Measurements from ENCODE around the gene COX14.

COX14 gene

DNA sequence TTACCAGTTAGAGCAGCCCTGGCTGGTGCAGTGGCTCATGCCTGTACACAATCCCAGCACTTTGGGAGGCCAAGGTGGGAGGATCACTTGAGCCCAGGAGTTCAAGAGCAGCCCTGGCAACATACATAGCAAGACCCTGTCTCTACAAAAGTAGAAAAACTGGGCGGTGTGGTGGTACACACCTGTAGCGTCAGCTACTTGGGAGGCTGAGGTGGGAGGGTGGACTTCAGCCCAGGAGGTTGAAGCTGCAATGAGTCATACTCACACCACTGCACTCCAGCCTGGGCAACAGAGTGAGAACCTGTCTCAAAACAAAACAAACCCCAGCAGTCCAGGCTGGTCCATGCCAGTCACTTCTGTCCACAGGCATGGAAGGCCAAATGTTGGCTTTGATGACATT, 7.4 kb downstream of the COX14 start (continued):
- TF ChIP-seq SETDB1 (IDR thresholded peaks at IDR 0.05; ENCODE audit: insufficient read length, low read length): peak; percentile 38
- no peak for TF ChIP-seq SALL2 (tag by site-specific recombination; IDR thresholded peaks at IDR 0.05; ENCODE audit: borderline replicate concordance)
- TF ChIP-seq ZNF776 (tag by site-specific recombination; IDR thresholded peaks at IDR 0.05; ENCODE audit: borderline replicate concordance): no peak
- TF ChIP-seq ZNF585B (tag by site-specific recombination; IDR thresholded peaks at IDR 0.05): no peak
- TF ChIP-seq, protein P1, sequence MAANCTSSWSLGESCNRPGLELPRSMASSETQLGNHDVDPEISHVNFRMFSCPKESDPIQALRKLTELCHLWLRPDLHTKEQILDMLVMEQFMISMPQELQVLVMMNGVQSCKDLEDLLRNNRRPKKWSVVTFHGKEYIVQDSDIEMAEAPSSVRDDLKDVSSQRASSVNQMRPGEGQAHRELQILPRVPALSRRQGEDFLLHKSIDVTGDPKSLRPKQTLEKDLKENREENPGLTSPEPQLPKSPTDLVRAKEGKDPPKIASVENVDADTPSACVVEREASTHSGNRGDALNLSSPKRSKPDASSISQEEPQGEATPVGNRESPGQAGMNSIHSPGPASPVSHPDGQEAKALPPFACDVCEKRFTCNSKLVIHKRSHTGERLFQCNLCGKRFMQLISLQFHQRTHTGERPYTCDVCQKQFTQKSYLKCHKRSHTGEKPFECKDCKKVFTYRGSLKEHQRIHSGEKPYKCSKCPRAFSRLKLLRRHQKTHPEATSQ (tag by site-specific recombination; IDR thresholded peaks at IDR 0.05): no peak
- TF ChIP-seq, protein P2, sequence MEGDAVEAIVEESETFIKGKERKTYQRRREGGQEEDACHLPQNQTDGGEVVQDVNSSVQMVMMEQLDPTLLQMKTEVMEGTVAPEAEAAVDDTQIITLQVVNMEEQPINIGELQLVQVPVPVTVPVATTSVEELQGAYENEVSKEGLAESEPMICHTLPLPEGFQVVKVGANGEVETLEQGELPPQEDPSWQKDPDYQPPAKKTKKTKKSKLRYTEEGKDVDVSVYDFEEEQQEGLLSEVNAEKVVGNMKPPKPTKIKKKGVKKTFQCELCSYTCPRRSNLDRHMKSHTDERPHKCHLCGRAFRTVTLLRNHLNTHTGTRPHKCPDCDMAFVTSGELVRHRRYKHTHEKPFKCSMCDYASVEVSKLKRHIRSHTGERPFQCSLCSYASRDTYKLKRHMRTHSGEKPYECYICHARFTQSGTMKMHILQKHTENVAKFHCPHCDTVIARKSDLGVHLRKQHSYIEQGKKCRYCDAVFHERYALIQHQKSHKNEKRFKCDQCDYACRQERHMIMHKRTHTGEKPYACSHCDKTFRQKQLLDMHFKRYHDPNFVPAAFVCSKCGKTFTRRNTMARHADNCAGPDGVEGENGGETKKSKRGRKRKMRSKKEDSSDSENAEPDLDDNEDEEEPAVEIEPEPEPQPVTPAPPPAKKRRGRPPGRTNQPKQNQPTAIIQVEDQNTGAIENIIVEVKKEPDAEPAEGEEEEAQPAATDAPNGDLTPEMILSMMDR (tag by site-specific recombination; IDR thresholded peaks at IDR 0.05): no peak
- TF ChIP-seq ZNF112 (tag by site-specific recombination; IDR thresholded peaks at IDR 0.05): no peak
- no peak for TF ChIP-seq ZNF433 (tag by site-specific recombination; IDR thresholded peaks at IDR 0.05; ENCODE audit: low read depth)
- no peak for TF ChIP-seq ZNF366 (tag by site-specific recombination; conservative IDR thresholded peaks at IDR 0.05)
- TF ChIP-seq REPIN1 (tag by site-specific recombination; IDR thresholded peaks at IDR 0.05; ENCODE audit: low read depth): no peak
- TF ChIP-seq KLF7 (tag by site-specific recombination; IDR thresholded peaks at IDR 0.05; ENCODE audit: borderline replicate concordance): no peak
- TF ChIP-seq, protein P3, sequence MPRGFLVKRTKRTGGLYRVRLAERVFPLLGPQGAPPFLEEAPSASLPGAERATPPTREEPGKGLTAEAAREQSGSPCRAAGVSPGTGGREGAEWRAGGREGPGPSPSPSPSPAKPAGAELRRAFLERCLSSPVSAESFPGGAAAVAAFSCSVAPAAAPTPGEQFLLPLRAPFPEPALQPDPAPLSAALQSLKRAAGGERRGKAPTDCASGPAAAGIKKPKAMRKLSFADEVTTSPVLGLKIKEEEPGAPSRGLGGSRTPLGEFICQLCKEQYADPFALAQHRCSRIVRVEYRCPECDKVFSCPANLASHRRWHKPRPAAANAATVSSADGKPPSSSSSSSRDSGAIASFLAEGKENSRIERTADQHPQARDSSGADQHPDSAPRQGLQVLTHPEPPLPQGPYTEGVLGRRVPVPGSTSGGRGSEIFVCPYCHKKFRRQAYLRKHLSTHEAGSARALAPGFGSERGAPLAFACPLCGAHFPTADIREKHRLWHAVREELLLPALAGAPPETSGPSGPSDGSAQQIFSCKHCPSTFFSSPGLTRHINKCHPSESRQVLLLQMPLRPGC (tag by site-specific recombination; IDR thresholded peaks at IDR 0.05): no peak
- TF ChIP-seq, protein P4, sequence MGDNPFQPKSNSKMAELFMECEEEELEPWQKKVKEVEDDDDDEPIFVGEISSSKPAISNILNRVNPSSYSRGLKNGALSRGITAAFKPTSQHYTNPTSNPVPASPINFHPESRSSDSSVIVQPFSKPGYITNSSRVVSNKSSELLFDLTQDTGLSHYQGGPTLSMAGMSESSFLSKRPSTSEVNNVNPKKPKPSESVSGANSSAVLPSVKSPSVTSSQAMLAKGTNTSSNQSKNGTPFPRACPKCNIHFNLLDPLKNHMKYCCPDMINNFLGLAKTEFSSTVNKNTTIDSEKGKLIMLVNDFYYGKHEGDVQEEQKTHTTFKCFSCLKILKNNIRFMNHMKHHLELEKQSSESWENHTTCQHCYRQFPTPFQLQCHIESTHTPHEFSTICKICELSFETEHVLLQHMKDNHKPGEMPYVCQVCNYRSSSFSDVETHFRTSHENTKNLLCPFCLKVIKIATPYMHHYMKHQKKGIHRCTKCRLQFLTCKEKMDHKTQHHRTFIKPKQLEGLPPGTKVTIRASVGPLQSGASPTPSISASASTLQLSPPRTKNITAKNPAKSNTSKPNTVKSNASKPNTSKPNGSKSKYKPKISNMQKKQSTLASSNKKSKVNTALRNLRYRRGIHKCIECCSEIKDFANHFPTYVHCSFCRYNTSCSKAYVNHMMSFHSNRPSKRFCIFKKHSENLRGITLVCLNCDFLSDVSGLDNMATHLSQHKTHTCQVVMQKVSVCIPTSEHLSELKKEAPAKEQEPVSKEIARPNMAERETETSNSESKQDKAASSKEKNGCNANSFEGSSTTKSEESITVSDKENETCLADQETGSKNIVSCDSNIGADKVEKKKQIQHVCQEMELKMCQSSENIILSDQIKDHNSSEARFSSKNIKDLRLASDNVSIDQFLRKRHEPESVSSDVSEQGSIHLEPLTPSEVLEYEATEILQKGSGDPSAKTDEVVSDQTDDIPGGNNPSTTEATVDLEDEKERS (tag by site-specific recombination; IDR thresholded peaks at IDR 0.05): 0 out of 2 replicates have a peak, but pooled peaks have one; percentile 57
- TF ChIP-seq, protein P5, sequence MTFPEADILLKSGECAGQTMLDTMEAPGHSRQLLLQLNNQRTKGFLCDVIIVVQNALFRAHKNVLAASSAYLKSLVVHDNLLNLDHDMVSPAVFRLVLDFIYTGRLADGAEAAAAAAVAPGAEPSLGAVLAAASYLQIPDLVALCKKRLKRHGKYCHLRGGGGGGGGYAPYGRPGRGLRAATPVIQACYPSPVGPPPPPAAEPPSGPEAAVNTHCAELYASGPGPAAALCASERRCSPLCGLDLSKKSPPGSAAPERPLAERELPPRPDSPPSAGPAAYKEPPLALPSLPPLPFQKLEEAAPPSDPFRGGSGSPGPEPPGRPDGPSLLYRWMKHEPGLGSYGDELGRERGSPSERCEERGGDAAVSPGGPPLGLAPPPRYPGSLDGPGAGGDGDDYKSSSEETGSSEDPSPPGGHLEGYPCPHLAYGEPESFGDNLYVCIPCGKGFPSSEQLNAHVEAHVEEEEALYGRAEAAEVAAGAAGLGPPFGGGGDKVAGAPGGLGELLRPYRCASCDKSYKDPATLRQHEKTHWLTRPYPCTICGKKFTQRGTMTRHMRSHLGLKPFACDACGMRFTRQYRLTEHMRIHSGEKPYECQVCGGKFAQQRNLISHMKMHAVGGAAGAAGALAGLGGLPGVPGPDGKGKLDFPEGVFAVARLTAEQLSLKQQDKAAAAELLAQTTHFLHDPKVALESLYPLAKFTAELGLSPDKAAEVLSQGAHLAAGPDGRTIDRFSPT (tag by site-specific recombination; IDR thresholded peaks at IDR 0.05): no peak
- TF ChIP-seq TRIM28 (IDR thresholded peaks at IDR 0.05; ENCODE audit: borderline replicate concordance, low read length): no peak
- TF ChIP-seq ZFHX2 (tag by site-specific recombination; conservative IDR thresholded peaks at IDR 0.05): 0 out of 2 replicates have a peak, but pooled peaks have one; percentile 10
- no peak for TF ChIP-seq ZNF777 (tag by site-specific recombination; IDR thresholded peaks at IDR 0.05; ENCODE audit: borderline replicate concordance)
- no peak for TF ChIP-seq ZNF335 (tag by site-specific recombination; conservative IDR thresholded peaks at IDR 0.05)

All from HEK293 (cell line).